ENCODE measurements around the gene TMEM135. TPM values are rescaled to one million over a fixed set of nuclear protein-coding genes. Genes with fewer than 3 reads are reported as not detected.
"Not testable (repeated sequence)": the region's sequence is repeated elsewhere in the genome, so short reads cannot be mapped to it uniquely, and the experiment has no call there.

The TMEM135 gene
- total RNA-seq, 1 donor = 30.0 TPM

DNA sequence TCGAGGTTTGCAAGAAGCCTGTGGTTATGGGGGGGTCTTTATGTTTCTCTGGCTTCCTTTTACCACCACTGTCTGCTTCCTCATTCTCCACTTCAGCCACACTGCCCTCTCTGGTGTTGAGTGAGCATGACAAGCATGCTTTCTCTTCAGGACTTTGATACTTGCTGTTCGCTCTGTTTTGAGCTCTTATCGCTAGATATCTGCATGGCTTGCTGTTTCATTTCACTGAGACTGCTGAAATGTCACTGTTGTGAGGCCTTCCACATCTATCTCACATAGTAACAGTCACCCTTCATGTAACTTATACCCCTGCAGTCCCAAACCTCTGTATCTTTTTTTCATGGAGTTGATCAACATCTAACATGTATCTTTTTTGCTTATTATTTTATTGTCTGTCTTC is 59.8 kb downstream of the TMEM135 start:
- DNase-seq (ENCODE audit: low read depth) = peak; percentile 13
- TF ChIP-seq, protein P1, sequence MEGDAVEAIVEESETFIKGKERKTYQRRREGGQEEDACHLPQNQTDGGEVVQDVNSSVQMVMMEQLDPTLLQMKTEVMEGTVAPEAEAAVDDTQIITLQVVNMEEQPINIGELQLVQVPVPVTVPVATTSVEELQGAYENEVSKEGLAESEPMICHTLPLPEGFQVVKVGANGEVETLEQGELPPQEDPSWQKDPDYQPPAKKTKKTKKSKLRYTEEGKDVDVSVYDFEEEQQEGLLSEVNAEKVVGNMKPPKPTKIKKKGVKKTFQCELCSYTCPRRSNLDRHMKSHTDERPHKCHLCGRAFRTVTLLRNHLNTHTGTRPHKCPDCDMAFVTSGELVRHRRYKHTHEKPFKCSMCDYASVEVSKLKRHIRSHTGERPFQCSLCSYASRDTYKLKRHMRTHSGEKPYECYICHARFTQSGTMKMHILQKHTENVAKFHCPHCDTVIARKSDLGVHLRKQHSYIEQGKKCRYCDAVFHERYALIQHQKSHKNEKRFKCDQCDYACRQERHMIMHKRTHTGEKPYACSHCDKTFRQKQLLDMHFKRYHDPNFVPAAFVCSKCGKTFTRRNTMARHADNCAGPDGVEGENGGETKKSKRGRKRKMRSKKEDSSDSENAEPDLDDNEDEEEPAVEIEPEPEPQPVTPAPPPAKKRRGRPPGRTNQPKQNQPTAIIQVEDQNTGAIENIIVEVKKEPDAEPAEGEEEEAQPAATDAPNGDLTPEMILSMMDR (IDR thresholded peaks at IDR 0.05; ENCODE audit: insufficient read depth, low read length) = peak; percentile 59
- H3K4me3 ChIP-seq (ENCODE audit: low read depth, low read length) = no peak overlapping the region

DNA sequence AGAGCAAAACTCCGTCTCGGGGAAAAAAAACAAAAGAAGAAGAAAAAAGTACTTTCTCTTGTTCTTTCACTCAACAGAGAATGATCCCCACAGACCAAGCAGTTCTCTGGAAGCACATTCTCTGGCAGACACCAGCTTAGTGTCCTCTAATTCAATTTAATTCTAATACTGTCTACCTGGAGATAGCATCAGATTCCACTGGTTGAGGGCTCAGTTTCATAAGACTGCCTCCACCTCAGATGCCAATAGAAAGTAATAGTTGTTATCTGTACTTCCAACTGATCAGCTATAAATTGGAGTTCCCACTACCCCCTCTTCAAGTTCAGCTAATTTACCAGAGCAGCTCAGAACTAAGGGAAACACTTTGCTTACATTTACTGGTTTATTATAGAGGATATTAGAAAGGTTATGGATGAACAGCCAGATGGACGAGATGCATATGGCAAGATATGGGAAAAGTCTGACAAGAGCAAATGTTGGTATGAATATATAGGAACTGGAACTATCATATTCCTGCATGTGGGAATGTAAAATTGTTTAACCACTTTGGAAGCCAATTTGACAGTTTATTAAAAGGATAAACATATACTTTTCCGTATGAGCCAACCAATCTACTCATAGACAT is 64.3 kb downstream of the TMEM135 start:
- DNase-seq (ENCODE audit: low read depth) = no peak
- TF ChIP-seq, protein P1 (IDR thresholded peaks at IDR 0.05; ENCODE audit: insufficient read depth, low read length) = no peak

DNA sequence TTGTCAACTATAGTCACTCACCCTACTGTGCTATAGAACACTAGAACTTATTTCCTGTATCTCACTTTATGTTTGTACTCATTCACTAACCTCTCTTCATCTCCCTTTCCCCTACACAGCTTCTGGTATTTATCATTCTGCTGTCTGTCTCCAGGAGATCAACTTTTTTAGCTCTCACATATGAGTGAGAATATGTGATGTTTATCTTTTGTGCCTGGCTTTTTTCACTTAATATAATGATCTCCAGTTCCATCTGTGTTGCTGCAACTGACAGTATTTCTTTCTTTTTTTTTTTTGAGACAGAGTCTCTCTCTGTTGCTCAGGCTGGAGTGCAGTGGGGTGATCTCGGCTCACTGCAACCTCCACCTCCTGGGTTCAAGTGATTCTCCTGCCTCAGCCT is 68.1 kb downstream of the TMEM135 start:
- not testable (repeated sequence) for H3K4me3 ChIP-seq (ENCODE audit: low read depth, low read length); DNase-seq (ENCODE audit: low read depth)

More for the DNA sequence above, 64.3 kb downstream of the TMEM135 start:
- H3K4me3 ChIP-seq (ENCODE audit: low read depth, low read length) = no peak overlapping the region

DNA sequence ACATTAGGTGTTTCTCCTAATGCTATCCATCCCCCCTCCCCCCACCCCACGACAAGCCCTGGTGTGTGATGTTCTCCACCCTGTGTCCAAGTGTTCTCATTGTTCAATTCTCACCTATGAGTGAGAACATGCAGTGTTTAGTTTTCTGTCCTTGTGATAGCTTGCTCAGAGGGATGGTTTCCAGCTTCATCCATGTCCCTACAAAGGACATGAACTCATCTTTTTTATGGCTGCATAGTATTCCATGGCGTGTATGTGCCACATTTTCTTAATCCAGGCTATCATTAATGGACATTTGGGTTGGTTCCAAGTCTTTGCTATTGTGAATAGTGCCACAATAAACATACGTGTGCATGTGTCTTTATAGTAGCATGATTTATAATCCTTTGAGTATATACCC is 69.6 kb downstream of the TMEM135 start:
- DNase-seq (ENCODE audit: low read depth); H3K4me3 ChIP-seq (ENCODE audit: low read depth, low read length): not testable (repeated sequence)

DNA sequence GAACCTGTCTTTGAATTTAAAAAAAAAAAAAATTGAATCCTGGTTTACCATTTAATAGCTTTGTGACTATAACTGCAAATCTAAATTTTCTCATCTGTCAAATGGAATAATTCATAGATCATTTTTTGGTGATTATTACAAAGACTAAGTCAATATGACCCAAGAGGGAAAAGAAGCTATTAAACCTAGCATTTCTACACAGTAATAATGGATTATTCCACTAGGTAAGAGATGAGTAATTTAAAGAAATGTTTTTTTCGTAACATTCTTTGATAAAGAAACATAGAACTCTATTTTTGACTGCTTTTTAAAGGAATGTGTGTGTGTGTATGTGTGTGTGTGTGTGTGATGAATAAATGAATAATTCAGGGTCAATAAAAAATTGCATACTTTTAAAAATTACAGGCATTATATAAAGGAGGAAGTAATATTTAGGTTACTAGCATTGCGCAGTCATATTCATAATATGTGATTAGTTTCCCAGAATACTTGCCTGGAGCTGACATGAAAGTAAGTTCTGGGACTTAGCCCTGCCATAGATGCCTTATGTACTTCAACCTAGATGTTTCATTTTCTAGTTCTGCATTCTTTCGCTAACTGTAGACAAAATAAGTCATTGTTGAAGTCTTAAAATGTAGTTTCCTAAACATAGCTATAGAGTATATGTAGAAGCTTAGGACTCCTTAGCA is 72.9 kb downstream of the TMEM135 start:
- no peak overlapping the region for H3K4me3 ChIP-seq (ENCODE audit: low read depth, low read length)
- no peak for DNase-seq (ENCODE audit: low read depth)
- TF ChIP-seq, protein P1 (IDR thresholded peaks at IDR 0.05; ENCODE audit: insufficient read depth, low read length) = no peak

DNA sequence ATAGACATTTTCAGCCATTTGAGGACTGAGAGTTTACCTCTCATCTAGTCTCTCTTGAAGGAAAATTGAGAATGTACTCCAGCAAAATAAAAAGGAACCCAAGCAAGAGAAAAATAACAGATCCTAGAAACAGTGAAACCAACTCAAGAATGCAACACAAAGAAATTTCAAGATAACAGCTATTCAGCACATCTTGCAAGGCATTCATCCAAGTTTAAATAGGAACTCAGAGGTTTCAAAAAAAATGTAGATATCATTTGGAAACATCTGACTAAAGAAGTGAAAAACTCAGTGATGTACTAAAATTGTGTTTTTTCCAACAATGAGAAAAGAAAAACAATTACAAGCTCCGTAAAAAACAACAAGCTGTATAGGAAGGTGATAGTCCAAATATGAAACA is 76.4 kb downstream of the TMEM135 start:
- DNase-seq (ENCODE audit: low read depth) = peak; percentile 80
- no peak overlapping the region for H3K4me3 ChIP-seq (ENCODE audit: low read depth, low read length)
- TF ChIP-seq, protein P1 (IDR thresholded peaks at IDR 0.05; ENCODE audit: insufficient read depth, low read length) = no peak

DNA sequence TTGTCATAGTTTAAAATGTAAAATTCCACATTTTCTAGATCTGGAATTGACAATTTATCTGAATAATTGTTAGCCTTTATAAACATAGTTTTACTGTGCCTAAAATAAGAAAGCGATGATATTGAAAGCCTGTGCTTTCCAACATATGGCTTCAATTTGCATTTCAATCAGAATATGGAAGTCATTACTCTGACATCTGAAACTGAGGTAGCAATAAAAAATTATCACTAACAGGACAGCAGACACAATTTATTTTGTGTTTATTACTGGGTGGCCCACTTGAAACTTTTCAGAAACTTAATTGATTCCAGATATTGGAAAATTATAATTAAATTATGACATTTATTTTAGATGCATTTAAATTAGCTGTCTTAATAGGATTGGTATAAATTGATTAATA is 78.5 kb downstream of the TMEM135 start:
- DNase-seq (ENCODE audit: low read depth) = no peak
- TF ChIP-seq, protein P1 (IDR thresholded peaks at IDR 0.05; ENCODE audit: insufficient read depth, low read length) = no peak
- H3K4me3 ChIP-seq (ENCODE audit: low read depth, low read length) = no peak overlapping the region

DNA sequence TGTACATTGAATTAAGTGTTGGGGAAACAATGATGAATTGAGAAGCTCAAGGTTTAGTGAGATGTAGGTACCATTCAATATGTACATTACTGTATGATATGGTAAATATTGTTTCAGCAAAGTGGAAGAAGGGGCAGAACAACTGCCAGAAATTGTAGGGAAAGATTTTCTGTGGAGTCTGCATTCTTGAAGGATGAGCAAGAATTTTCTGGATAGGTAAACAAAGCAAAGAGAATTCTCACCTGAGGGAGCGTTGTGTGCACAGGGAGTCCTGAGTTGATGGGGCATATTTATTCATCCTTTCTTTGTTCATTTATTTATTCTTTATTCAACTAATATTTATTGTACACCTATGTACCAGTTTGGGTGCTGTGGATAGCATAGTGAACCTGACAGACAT is 83.2 kb downstream of the TMEM135 start:
- TF ChIP-seq, protein P1 (IDR thresholded peaks at IDR 0.05; ENCODE audit: insufficient read depth, low read length) = no peak
- no peak overlapping the region for H3K4me3 ChIP-seq (ENCODE audit: low read depth, low read length)
- DNase-seq (ENCODE audit: low read depth) = no peak

Data from fibroblast of the aortic adventitia (primary cell).